ENCODE measurements around the gene PSMD13. TPM values are rescaled to one million over a fixed set of nuclear protein-coding genes. Genes with fewer than 3 reads are reported as not detected.

Gene PSMD13
- total RNA-seq, 1 donor from 2014 or later = 146 TPM

- Mint-ChIP-seq H3K27me3 (ENCODE audit: low read depth) (no peaks in the 10 kb centered on the region), H3K27ac (ENCODE audit: unreplicated experiment) (no peak overlapping the region), H3K9me3 (no peaks in the 10 kb centered on the region), H3K4me3 (no peak overlapping the region), H3K4me1 (no peaks in the 10 kb centered on the region), H3K36me3 (ENCODE audit: low read depth) (no peaks in the 10 kb centered on the region)
- DNase-seq (ENCODE audit: low read depth, low spot score) = no peak
- TF ChIP-seq CTCF (conservative IDR thresholded peaks at IDR 0.05) = no peak
Observed at GRCh38 chr11:200224-201003, 36.4 kb upstream of the PSMD13 start.

- no peak overlapping the region for H3K27ac Mint-ChIP-seq (ENCODE audit: unreplicated experiment)
- TF ChIP-seq CTCF (conservative IDR thresholded peaks at IDR 0.05) = no peak
Observed at GRCh38 chr11:201966-202365, 34.8 kb upstream of the PSMD13 start.

GRCh38 chr11:202490-202889, 34.3 kb upstream of the PSMD13 start:
- no peak overlapping the region for H3K27ac Mint-ChIP-seq (ENCODE audit: unreplicated experiment)
- no peaks in the 10 kb centered on the region for H3K9me3 Mint-ChIP-seq
- peak overlapping the region; percentile 75 for H3K4me3 Mint-ChIP-seq
- no peak for TF ChIP-seq CTCF (conservative IDR thresholded peaks at IDR 0.05)
- no peak for DNase-seq (ENCODE audit: low read depth, low spot score)
- H3K4me1 Mint-ChIP-seq = peaks cover 12% of the 10 kb centered on the region
- peaks cover under 1% of the 10 kb centered on the region for H3K36me3 Mint-ChIP-seq (ENCODE audit: low read depth)
- peaks cover 2% of the 10 kb centered on the region for H3K27me3 Mint-ChIP-seq (ENCODE audit: low read depth)

More at GRCh38 chr11:201966-202365, 34.8 kb upstream of the PSMD13 start:
- H3K4me3 Mint-ChIP-seq = peak overlapping the region; percentile 75
- peaks cover 8% of the 10 kb centered on the region for H3K4me1 Mint-ChIP-seq
- no peak for DNase-seq (ENCODE audit: low read depth, low spot score)
- no peaks in the 10 kb centered on the region for H3K27me3 Mint-ChIP-seq (ENCODE audit: low read depth)
- H3K9me3 Mint-ChIP-seq = no peaks in the 10 kb centered on the region
- H3K36me3 Mint-ChIP-seq (ENCODE audit: low read depth) = no peaks in the 10 kb centered on the region

- H3K27me3 Mint-ChIP-seq (ENCODE audit: low read depth) = peaks cover 4% of the 10 kb centered on the region
- H3K36me3 Mint-ChIP-seq (ENCODE audit: low read depth) = peaks cover 3% of the 10 kb centered on the region
- peak overlapping the region; percentile 67 for H3K27ac Mint-ChIP-seq (ENCODE audit: unreplicated experiment)
- H3K4me3 Mint-ChIP-seq = peak overlapping the region; percentile 54
- peaks cover 20% of the 10 kb centered on the region for H3K4me1 Mint-ChIP-seq
- DNase-seq (ENCODE audit: low read depth, low spot score) = no peak
- TF ChIP-seq CTCF (conservative IDR thresholded peaks at IDR 0.05) = no peak
- H3K9me3 Mint-ChIP-seq = no peaks in the 10 kb centered on the region
Observed at GRCh38 chr11:203056-203944, 33.5 kb upstream of the PSMD13 start.

- TF ChIP-seq CTCF (conservative IDR thresholded peaks at IDR 0.05) = no peak
- Mint-ChIP-seq H3K4me3 (peak overlapping the region; percentile 73), H3K36me3 (ENCODE audit: low read depth) (peaks cover 3% of the 10 kb centered on the region), H3K9me3 (no peaks in the 10 kb centered on the region), H3K27me3 (ENCODE audit: low read depth) (peaks cover 4% of the 10 kb centered on the region), H3K4me1 (peaks cover 20% of the 10 kb centered on the region), H3K27ac (ENCODE audit: unreplicated experiment) (no peak overlapping the region)
- no peak for DNase-seq (ENCODE audit: low read depth, low spot score)
Observed at GRCh38 chr11:203945-204586, 32.7 kb upstream of the PSMD13 start.
